ENCODE measurements around the gene FGD6. TPM values are rescaled to one million over a fixed set of nuclear protein-coding genes. Genes with fewer than 3 reads are reported as not detected.

Gene FGD6
- total and polyA plus RNA-seq, 3 experiments from 2014 or later: 0.36 to 0.92 (median 0.75) TPM

DNA sequence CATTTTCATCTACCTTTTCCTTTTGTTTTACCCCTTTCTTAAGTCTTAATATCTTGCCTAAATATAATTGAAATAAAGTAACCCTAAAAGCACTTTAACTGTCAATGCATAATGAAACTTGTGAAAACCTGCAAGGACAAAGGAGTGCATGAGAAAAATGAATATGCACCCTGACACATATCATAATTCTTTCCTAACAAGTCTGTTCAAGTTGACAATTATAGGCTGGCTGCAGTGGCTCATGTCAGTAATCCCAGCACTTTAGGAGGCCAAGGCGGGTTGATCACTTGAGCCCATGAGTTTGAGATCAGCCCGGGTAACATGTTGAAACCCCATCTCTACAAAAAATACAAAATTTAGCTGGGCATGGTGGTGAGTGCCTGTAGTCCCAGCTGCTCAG, 65.4 kb downstream of the FGD6 start:
- DNase-seq: no peak
- no peaks in the 10 kb centered on the region for H3K36me3 ChIP-seq (ENCODE audit: insufficient read depth, low read length)
- H3K4me1 ChIP-seq (ENCODE audit: insufficient read depth, low read length): no peaks in the 10 kb centered on the region
- Mint-ChIP-seq H3K9me3 (peaks cover 2 to 8% (median 3%) of the 10 kb centered on the region in 5 donors), H3K4me3 (no peak overlapping the region), H3K27ac (no peak overlapping the region), H3K36me3 (peaks cover 0 to 3% (median 0%) of the 10 kb centered on the region in 3 donors), H3K4me1 (no peaks in the 10 kb centered on the region), H3K27me3 (peaks cover 3 to 5% of the 10 kb centered on the region in 2 donors)
- no peaks in the 10 kb centered on the region for H3K27me3 ChIP-seq (ENCODE audit: insufficient read depth, low read length, poor library complexity, severe bottlenecking)
- no peak overlapping the region for H3K4me3 ChIP-seq (ENCODE audit: low read length)
- ChIA-PET CTCF (no interaction called here), POLR2A (no interaction called here)
- no peaks in the 10 kb centered on the region for H3K9me3 ChIP-seq (ENCODE audit: low read length)
- H3K27ac ChIP-seq (ENCODE audit: low read depth, low read length): no peak overlapping the region

DNA sequence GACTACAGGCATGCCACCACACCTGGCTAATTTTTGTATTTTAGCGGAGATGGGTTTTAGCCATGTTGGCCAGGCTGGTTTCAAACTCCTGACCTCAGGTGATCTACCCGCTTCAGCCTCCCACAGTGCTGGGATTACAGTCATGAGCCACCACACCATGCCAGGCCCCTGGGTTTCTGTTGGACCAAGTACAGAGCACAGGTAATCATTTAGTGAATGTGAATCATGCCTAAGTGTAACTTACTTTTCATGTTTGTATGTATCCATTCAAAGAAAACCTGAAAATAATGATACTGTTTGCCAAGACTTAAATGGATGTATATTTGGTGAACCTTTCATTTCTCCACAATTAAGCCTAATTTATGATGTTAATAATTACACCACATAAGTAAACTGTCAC, 65.9 kb downstream of the FGD6 start:
- Histone ChIP-seq H3K27ac (ENCODE audit: low read depth, low read length) (no peak overlapping the region), H3K9me3 (ENCODE audit: low read length) (no peaks in the 10 kb centered on the region), H3K27me3 (ENCODE audit: insufficient read depth, low read length, poor library complexity, severe bottlenecking) (no peaks in the 10 kb centered on the region), H3K4me1 (ENCODE audit: insufficient read depth, low read length) (no peaks in the 10 kb centered on the region), H3K36me3 (ENCODE audit: insufficient read depth, low read length) (no peaks in the 10 kb centered on the region), H3K4me3 (ENCODE audit: low read length) (no peak overlapping the region)
- H3K36me3 Mint-ChIP-seq: peaks cover 0 to under 1% (median 0%) of the 10 kb centered on the region in 3 donors
- ChIA-PET CTCF (no interaction called here), POLR2A (no interaction called here)
- no peak overlapping the region for H3K27ac Mint-ChIP-seq
- no peak overlapping the region for H3K4me3 Mint-ChIP-seq
- no peak for DNase-seq
- H3K27me3 Mint-ChIP-seq: peaks cover under 1 to 2% of the 10 kb centered on the region in 2 donors
- peaks cover 0 to 3% (median under 1%) of the 10 kb centered on the region in 5 donors for H3K9me3 Mint-ChIP-seq
- H3K4me1 Mint-ChIP-seq: no peaks in the 10 kb centered on the region

DNA sequence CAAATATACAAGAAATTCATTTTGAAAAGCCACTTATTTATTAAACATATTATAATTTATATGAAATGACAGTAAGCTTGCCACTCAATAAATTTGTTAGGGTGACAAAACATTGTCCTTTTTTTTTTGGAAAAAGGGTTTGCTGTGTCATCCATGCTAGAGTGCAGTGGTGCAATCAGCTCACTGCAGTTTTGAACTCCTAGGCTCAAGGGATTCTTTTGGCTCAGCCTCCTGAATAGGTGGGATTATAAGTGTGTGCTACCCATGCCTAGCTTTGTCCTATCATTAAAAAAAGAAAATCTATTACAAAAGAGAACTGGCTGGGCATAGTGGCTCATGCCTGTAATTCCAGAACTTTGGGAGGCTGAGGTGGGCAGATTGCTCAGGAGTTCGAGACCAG, 66.8 kb downstream of the FGD6 start:
- H3K4me3 ChIP-seq (ENCODE audit: low read length): no peak overlapping the region
- no peaks in the 10 kb centered on the region for H3K36me3 Mint-ChIP-seq
- H3K27me3 ChIP-seq (ENCODE audit: insufficient read depth, low read length, poor library complexity, severe bottlenecking): no peaks in the 10 kb centered on the region
- ChIA-PET CTCF (interaction anchor here (1.0 kb wide), 1 partner anchor 75 kb away, joined by 4 read pairs; no protein-coding TSS in a partner anchor), POLR2A (no interaction called here)
- H3K36me3 ChIP-seq (ENCODE audit: insufficient read depth, low read length): no peaks in the 10 kb centered on the region
- H3K27me3 Mint-ChIP-seq: peaks cover 0 to 6% of the 10 kb centered on the region in 2 donors
- no peak overlapping the region for H3K4me3 Mint-ChIP-seq
- no peak for DNase-seq
- no peak overlapping the region for H3K27ac ChIP-seq (ENCODE audit: low read depth, low read length)
- no peaks in the 10 kb centered on the region for H3K4me1 Mint-ChIP-seq
- H3K9me3 Mint-ChIP-seq: no peaks in the 10 kb centered on the region
- no peaks in the 10 kb centered on the region for H3K9me3 ChIP-seq (ENCODE audit: low read length)
- no peaks in the 10 kb centered on the region for H3K4me1 ChIP-seq (ENCODE audit: insufficient read depth, low read length)
- no peak overlapping the region for H3K27ac Mint-ChIP-seq

DNA sequence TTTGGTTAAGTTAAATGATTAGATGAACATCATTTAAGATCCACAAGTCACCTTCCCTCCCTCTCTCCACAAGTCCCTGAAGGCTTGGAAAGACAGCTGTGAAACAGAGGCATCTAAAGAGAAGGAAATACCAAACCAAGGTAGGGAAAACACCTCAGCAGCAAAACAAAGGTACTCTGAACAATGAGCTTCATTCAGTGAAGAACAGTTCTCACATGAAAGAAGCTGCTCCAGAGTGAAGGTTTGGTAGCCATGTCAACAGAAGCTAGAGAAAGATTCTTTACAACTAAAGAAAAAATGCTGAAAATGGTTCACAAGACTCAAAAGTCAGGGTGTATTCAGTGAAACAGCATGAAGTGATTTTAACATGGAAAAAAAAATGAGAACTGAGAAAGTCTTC, 69.4 kb downstream of the FGD6 start:
- Mint-ChIP-seq H3K27me3 (peaks cover 0 to 6% of the 10 kb centered on the region in 2 donors), H3K27ac (no peak overlapping the region), H3K4me1 (no peaks in the 10 kb centered on the region), H3K9me3 (no peaks in the 10 kb centered on the region), H3K4me3 (no peak overlapping the region), H3K36me3 (no peaks in the 10 kb centered on the region)
- ChIA-PET POLR2A (no interaction called here), CTCF (no interaction called here)
- Histone ChIP-seq H3K36me3 (ENCODE audit: insufficient read depth, low read length) (no peaks in the 10 kb centered on the region), H3K4me3 (ENCODE audit: low read length) (no peak overlapping the region), H3K9me3 (ENCODE audit: low read length) (no peaks in the 10 kb centered on the region), H3K4me1 (ENCODE audit: insufficient read depth, low read length) (no peaks in the 10 kb centered on the region), H3K27me3 (ENCODE audit: insufficient read depth, low read length, poor library complexity, severe bottlenecking) (no peaks in the 10 kb centered on the region), H3K27ac (ENCODE audit: low read depth, low read length) (no peak overlapping the region)
- no peak for DNase-seq

DNA sequence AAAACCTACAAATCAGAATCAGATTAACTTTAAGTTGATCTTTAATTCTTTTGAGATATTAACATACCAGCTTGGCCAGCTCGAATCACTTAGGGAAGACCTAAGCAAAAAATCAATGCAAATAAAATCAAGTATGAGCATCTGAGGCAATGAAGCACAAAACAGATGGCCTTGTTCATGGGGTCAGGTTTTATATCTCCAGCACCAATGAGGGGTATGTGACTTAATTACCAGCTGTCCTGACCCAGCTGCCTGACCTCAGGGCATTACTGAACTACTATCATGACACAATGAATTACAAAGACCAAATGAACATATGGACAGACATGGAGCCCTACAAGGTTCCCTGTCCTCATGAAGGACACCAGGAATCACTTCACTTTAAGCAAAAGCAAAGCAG, 70.5 kb downstream of the FGD6 start:
- Histone ChIP-seq H3K36me3 (ENCODE audit: insufficient read depth, low read length) (no peaks in the 10 kb centered on the region), H3K9me3 (ENCODE audit: low read length) (no peaks in the 10 kb centered on the region), H3K4me1 (ENCODE audit: insufficient read depth, low read length) (no peaks in the 10 kb centered on the region), H3K27ac (ENCODE audit: low read depth, low read length) (no peak overlapping the region), H3K4me3 (ENCODE audit: low read length) (no peak overlapping the region), H3K27me3 (ENCODE audit: insufficient read depth, low read length, poor library complexity, severe bottlenecking) (no peaks in the 10 kb centered on the region)
- Mint-ChIP-seq H3K36me3 (no peaks in the 10 kb centered on the region), H3K9me3 (no peaks in the 10 kb centered on the region), H3K27me3 (peaks cover 0 to 6% of the 10 kb centered on the region in 2 donors), H3K4me3 (no peak overlapping the region), H3K4me1 (no peaks in the 10 kb centered on the region), H3K27ac (no peak overlapping the region)
- no peak for DNase-seq
- CTCF ChIA-PET: interaction anchor here (0.7 to 1.3 kb wide), 2 partner anchors 71 to 312 kb away, joined by 3 to 4 read pairs; partner anchors contain the start of genes FGD6 and VEZT
- POLR2A ChIA-PET: no interaction called here

DNA sequence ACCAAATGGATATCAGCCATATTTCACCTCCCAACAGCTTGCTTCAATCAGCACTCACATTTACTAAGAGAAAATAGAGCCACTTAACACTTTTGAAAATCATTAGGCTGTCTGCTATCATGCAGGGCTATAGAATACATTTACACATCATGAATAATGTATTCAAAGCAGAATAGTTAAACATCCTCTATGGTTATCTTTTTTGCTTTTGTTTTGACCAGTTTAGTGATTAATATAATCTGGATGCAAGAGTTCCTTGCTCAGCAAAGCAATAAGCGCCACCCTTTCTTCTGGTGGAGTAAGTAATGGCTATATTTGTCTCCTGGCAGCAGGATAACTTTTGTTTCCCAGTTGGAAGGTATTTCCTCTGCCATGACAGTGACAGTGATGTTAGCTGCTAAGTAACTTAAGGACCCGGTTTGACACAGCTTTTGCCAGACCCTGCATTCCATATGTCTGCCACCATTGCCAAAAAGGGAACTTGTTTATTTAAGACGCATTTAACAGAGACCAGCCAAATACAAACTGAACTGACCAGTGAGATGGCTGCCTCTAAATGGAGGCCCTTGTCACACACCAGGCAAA, 73.6 kb downstream of the FGD6 start:
- Histone ChIP-seq H3K27ac (ENCODE audit: low read depth, low read length) (no peak overlapping the region), H3K4me1 (ENCODE audit: insufficient read depth, low read length) (no peaks in the 10 kb centered on the region), H3K9me3 (ENCODE audit: low read length) (no peaks in the 10 kb centered on the region), H3K36me3 (ENCODE audit: insufficient read depth, low read length) (no peaks in the 10 kb centered on the region), H3K4me3 (ENCODE audit: low read length) (no peak overlapping the region), H3K27me3 (ENCODE audit: insufficient read depth, low read length, poor library complexity, severe bottlenecking) (no peaks in the 10 kb centered on the region)
- Mint-ChIP-seq H3K9me3 (no peaks in the 10 kb centered on the region), H3K27ac (no peak overlapping the region), H3K4me3 (no peak overlapping the region), H3K36me3 (no peaks in the 10 kb centered on the region), H3K4me1 (no peaks in the 10 kb centered on the region), H3K27me3 (peaks cover 0 to 6% of the 10 kb centered on the region in 2 donors)
- POLR2A ChIA-PET: no interaction called here
- CTCF ChIA-PET: no interaction called here
- no peak for DNase-seq

DNA sequence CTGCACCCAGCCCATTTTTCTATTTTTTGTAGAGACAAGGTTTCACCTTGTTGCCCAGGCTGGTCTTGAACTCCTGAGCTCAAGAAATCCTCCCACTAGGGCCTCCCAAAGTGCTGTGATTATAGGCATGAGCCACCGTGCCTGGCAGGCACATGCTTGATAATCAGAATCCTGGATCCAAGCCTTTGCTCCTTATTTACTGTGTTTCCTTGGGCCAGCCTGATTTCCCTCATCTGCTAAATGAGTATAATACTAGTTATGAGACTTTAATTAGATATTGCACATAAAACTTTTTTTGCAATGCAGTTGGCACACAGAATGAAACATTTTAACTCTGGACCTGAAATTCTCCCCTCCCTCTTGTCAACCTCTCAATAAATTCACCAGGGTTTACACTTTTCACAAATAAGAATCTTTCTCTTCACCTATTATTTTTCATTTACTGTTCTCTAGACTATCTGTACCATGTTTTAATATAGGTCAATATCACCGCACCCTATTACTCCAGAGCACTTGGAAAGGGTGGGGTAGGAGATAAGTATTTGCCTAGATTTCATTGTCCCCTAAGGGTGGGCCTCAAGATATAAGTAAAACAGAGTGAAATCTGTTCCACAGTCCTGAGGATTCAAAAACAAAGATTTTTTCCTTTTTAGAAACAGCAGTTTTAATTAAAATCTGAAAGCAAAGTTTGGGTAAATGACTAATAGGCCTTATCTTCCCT, 74.7 kb downstream of the FGD6 start:
- Mint-ChIP-seq H3K27me3 (peaks cover 0 to 6% of the 10 kb centered on the region in 2 donors), H3K36me3 (peaks cover 0 to 2% (median 0%) of the 10 kb centered on the region in 3 donors), H3K9me3 (no peaks in the 10 kb centered on the region), H3K4me3 (no peak overlapping the region), H3K4me1 (no peaks in the 10 kb centered on the region), H3K27ac (no peak overlapping the region)
- H3K27me3 ChIP-seq (ENCODE audit: insufficient read depth, low read length, poor library complexity, severe bottlenecking): no peaks in the 10 kb centered on the region
- no peaks in the 10 kb centered on the region for H3K4me1 ChIP-seq (ENCODE audit: insufficient read depth, low read length)
- H3K4me3 ChIP-seq (ENCODE audit: low read length): no peak overlapping the region
- CTCF ChIA-PET: no interaction called here
- DNase-seq: no peak
- H3K27ac ChIP-seq (ENCODE audit: low read depth, low read length): no peak overlapping the region
- no peaks in the 10 kb centered on the region for H3K36me3 ChIP-seq (ENCODE audit: insufficient read depth, low read length)
- POLR2A ChIA-PET: no interaction called here
- H3K9me3 ChIP-seq (ENCODE audit: low read length): no peaks in the 10 kb centered on the region

DNA sequence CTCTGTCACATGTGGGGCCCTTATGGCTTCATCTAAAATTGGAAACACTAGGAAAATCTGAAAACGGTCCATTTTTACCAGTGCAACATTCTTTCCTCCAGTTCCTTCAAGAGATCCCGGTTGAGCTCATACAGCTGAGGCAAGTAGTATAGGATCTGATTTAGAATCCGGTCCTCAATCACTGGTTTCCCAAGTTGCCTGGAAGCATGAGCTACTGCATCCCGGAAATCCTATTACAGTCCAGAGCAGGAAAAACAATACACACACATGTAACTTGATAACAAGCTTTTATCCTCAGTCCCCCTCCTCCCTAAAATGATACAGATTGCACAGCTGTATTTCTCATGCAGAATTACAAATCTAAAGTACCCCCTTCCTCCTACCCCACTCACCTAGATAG, 76.0 kb downstream of the FGD6 start:
- no peaks in the 10 kb centered on the region for H3K9me3 ChIP-seq (ENCODE audit: low read length)
- no peaks in the 10 kb centered on the region for H3K9me3 Mint-ChIP-seq
- DNase-seq: no peak
- no peak overlapping the region for H3K4me3 ChIP-seq (ENCODE audit: low read length)
- no peak overlapping the region for H3K27ac ChIP-seq (ENCODE audit: low read depth, low read length)
- H3K27ac Mint-ChIP-seq: no peak overlapping the region
- H3K27me3 ChIP-seq (ENCODE audit: insufficient read depth, low read length, poor library complexity, severe bottlenecking): no peaks in the 10 kb centered on the region
- no peaks in the 10 kb centered on the region for H3K4me1 ChIP-seq (ENCODE audit: insufficient read depth, low read length)
- H3K4me1 Mint-ChIP-seq: no peaks in the 10 kb centered on the region
- H3K4me3 Mint-ChIP-seq: no peak overlapping the region
- ChIA-PET CTCF (interaction anchor here (1.1 kb wide), 1 partner anchor 9 kb away, joined by 3 read pairs; no protein-coding TSS in a partner anchor), POLR2A (no interaction called here)
- peaks cover 0 to 2% (median 0%) of the 10 kb centered on the region in 3 donors for H3K36me3 Mint-ChIP-seq
- no peaks in the 10 kb centered on the region for H3K36me3 ChIP-seq (ENCODE audit: insufficient read depth, low read length)
- H3K27me3 Mint-ChIP-seq: peaks cover 0 to 5% of the 10 kb centered on the region in 2 donors
